Keratinocyte (primary cell): Measurements from ENCODE around the gene NT5DC2. TPM values are rescaled to one million over a fixed set of nuclear protein-coding genes. Genes with fewer than 3 reads are reported as not detected.

Source experiments
- DNase-seq: peaks from one replicate; pipeline ENCODE4 v3.0.0-alpha.2; 2011; ENCODE audit warnings: low read depth, missing footprints, low spot score
- FAIRE-seq: peaks from 2 replicates; lab custom pipeline; 2011; peaks lifted over from hg19 to GRCh38; lab: Jason Lieb, UNC
- H2AFZ ChIP-seq: 2 replicates; pipeline ENCODE4 v1.6.0; 2012; ENCODE audit warnings: low read length, control low read depth, inconsistent platforms; ENCODE audit not compliant: control insufficient read depth
- H3K27ac ChIP-seq: 2 replicates; pipeline ENCODE4 v1.5.1; 2011; ENCODE audit warnings: low read length; ENCODE audit not compliant: control insufficient read depth, insufficient read depth
- H3K27me3 ChIP-seq: 3 replicates; pipeline ENCODE4 v1.6.0; 2011; ENCODE audit warnings: low read length; ENCODE audit not compliant: control insufficient read depth, insufficient read depth; ENCODE audit errors: extremely low read depth
- H3K36me3 ChIP-seq, 2 experiments: 2 replicates in 1 of 2; 3 replicates in 1 of 2; pipeline ENCODE4 v1.5.1; 2011; ENCODE audit warnings: low read length in 2 of 2, mild to moderate bottlenecking in 1 of 2; ENCODE audit not compliant: control insufficient read depth in 2 of 2, insufficient read depth in 2 of 2; ENCODE audit errors: extremely low read depth in 1 of 2
- H3K4me1 ChIP-seq: 3 replicates; pipeline ENCODE4 v1.5.1; 2011; ENCODE audit warnings: low read length; ENCODE audit not compliant: control insufficient read depth, insufficient read depth; ENCODE audit errors: extremely low read depth
- H3K4me2 ChIP-seq: 3 replicates; pipeline ENCODE4 v1.6.0; 2011; ENCODE audit warnings: low read depth, low read length; ENCODE audit not compliant: control insufficient read depth, insufficient read depth; ENCODE audit errors: extremely low read depth
- H3K4me3 ChIP-seq, 3 experiments: fragments of 200-600 bp in 1 of 3; sonication (generic) in 1 of 3; 2 replicates in 2 of 3; 3 replicates in 1 of 3; pipeline ENCODE4 v1.5.1; 2011 to 2016; ENCODE audit warnings: low read length in 3 of 3, mild to moderate bottlenecking in 3 of 3, control low read depth in 2 of 3, inconsistent platforms in 1 of 3, low read depth in 1 of 3, mixed read lengths in 1 of 3, mixed run types in 1 of 3, moderate library complexity in 1 of 3; ENCODE audit not compliant: control insufficient read depth in 2 of 3, insufficient read depth in 2 of 3; ENCODE audit errors: extremely low read depth in 1 of 3
- H3K79me2 ChIP-seq: 2 replicates; pipeline ENCODE4 v1.6.0; 2012; ENCODE audit warnings: low read length; ENCODE audit not compliant: control insufficient read depth, insufficient read depth
- H3K9ac ChIP-seq: 3 replicates; pipeline ENCODE4 v1.6.0; 2011; ENCODE audit warnings: low read length; ENCODE audit not compliant: control insufficient read depth, insufficient read depth; ENCODE audit errors: extremely low read depth
- H3K9me1 ChIP-seq: 3 replicates; pipeline ENCODE4 v1.6.0; 2011; ENCODE audit warnings: low read length; ENCODE audit not compliant: control insufficient read depth, insufficient read depth; ENCODE audit errors: extremely low read depth
- H3K9me3 ChIP-seq: 2 replicates; pipeline ENCODE4 v1.5.1; 2012; ENCODE audit warnings: low read depth, low read length; ENCODE audit not compliant: control insufficient read depth
- H4K20me1 ChIP-seq: 3 replicates; pipeline ENCODE4 v1.6.0; 2011; ENCODE audit warnings: low read length; ENCODE audit not compliant: control insufficient read depth, insufficient read depth; ENCODE audit errors: extremely low read depth
- EZH2 ChIP-seq: IDR thresholded peaks from one replicate; pipeline ENCODE4 v1.6.1; 2012; ENCODE audit warnings: inconsistent platforms, mild to moderate bottlenecking, low read length, moderate library complexity
- dilution Hi-C: fragments of 300-500 bp; cut with MboI; formaldehyde crosslinking; loops from one replicate; pipeline ENCODE4 v1.7.0; 2020; ENCODE audit warnings: low sequenced_read_pairs; ENCODE audit not compliant: extremely low pct_ligation_motif_present
- polyA plus RNA-seq, 5 experiments: library from polyadenylated mRNA; depleted of rRNA in 3 of 5; stranded (reverse) in 3 of 5; stranded (forward) in 1 of 5; unstranded in 1 of 5; fragments of >200 nt; gene quantifications; 1 replicate in 1 of 5; 2 replicates in 3 of 5; 3 replicates in 1 of 5; pipeline versions ENCODE4 v1.2.1 to v1.2.3, GENCODE V29; 2011 to 2012; ENCODE audit warnings: missing spikeins in 2 of 5, low read depth in 1 of 5, low replicate concordance in 1 of 5
- TF ChIP-seq, protein P1 (sequence below), 3 experiments: IDR thresholded peaks in 1 of 3; conservative IDR thresholded peaks in 1 of 3; optimal IDR thresholded peaks in 1 of 3; 2 replicates in 2 of 3; 3 replicates in 1 of 3; pipeline versions ENCODE3 to v1.5.1; 2011; ENCODE audit warnings: low read length in 3 of 3, mild to moderate bottlenecking in 3 of 3, moderate library complexity in 2 of 3, control low read depth in 1 of 3, inconsistent platforms in 1 of 3; ENCODE audit not compliant: insufficient read depth in 2 of 3; ENCODE audit errors: extremely low read depth in 1 of 3

NT5DC2 gene
- polyA plus RNA-seq, 1 donor (not counting 4 experiments of a cell fraction or from before 2014, with no cell fraction given), result 54.7 TPM

- Histone ChIP-seq H2AFZ (no peak overlapping the region), H4K20me1 (peaks cover 3% of the 10 kb centered on the region), H3K9me3 (no peaks in the 10 kb centered on the region), H3K27me3 (no peaks in the 10 kb centered on the region), H3K79me2 (peaks cover 3% of the 10 kb centered on the region), H3K9me1 (no peaks in the 10 kb centered on the region), H3K9ac (no peak overlapping the region), H3K4me1 (no peaks in the 10 kb centered on the region), H3K4me3 (no peak overlapping the region), H3K36me3 (peaks cover 28 to 56% of the 10 kb centered on the region in 2 experiments), H3K27ac (no peak overlapping the region), H3K4me2 (no peak overlapping the region)
- TF ChIP-seq, protein P1, sequence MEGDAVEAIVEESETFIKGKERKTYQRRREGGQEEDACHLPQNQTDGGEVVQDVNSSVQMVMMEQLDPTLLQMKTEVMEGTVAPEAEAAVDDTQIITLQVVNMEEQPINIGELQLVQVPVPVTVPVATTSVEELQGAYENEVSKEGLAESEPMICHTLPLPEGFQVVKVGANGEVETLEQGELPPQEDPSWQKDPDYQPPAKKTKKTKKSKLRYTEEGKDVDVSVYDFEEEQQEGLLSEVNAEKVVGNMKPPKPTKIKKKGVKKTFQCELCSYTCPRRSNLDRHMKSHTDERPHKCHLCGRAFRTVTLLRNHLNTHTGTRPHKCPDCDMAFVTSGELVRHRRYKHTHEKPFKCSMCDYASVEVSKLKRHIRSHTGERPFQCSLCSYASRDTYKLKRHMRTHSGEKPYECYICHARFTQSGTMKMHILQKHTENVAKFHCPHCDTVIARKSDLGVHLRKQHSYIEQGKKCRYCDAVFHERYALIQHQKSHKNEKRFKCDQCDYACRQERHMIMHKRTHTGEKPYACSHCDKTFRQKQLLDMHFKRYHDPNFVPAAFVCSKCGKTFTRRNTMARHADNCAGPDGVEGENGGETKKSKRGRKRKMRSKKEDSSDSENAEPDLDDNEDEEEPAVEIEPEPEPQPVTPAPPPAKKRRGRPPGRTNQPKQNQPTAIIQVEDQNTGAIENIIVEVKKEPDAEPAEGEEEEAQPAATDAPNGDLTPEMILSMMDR (optimal IDR thresholded peaks at IDR 0.05 in 1 of 3, IDR thresholded peaks at IDR 0.05 in 1 of 3, conservative IDR thresholded peaks at IDR 0.05 in 1 of 3; ENCODE audit: extremely low read depth in 1 of 3, insufficient read depth in 2 of 3, low read length in 3 of 3), result no peak
- no peak for TF ChIP-seq EZH2
- dilution Hi-C loops, result no loop called here
- DNase-seq (no peak), FAIRE-seq (no peak)
Measured at GRCh38 chr3:52489453-52489852, 44.2 kb downstream of the NT5DC2 start.

DNA sequence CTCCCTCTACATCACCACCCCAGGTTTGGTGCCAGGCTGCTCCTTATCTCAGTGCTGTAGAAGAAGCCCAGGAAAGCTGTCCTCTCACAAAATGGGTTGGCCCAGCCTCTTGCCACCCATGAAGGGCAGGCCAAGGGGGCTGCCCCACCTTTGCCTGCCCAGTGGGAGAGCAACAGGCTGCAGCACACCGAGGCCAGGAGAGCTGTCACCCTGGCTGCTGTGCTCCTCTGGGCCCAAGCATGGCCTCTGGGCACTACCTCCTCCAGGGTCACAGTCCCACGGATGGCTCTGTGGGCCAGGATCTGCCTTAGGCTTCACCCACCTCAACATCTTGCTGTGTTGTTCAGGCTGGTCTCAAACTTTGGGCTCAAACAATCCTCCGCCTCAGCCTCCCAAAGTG is 44.9 kb downstream of the NT5DC2 start:
- Histone ChIP-seq H3K27me3 (no peaks in the 10 kb centered on the region), H3K9me1 (no peaks in the 10 kb centered on the region), H2AFZ (no peak overlapping the region), H3K4me2 (no peak overlapping the region), H3K9me3 (no peaks in the 10 kb centered on the region), H3K4me3 (no peak overlapping the region), H4K20me1 (peaks cover 3% of the 10 kb centered on the region), H3K36me3 (peaks cover 28 to 56% of the 10 kb centered on the region in 2 experiments), H3K27ac (no peak overlapping the region), H3K79me2 (peaks cover 3% of the 10 kb centered on the region), H3K9ac (no peak overlapping the region), H3K4me1 (peaks cover 5% of the 10 kb centered on the region)
- no peak for TF ChIP-seq EZH2
- DNase-seq (no peak), FAIRE-seq (no peak)
- dilution Hi-C loops, result no loop called here
